OCI-LY7 (cell line): ENCODE measurements around the gene SNRK.

Experiments
- EZH2phosphoT487 ChIP-seq: fragments of 200-600 bp; sonication (generic); IDR thresholded peaks from 2 replicates; pipeline ENCODE4 v1.6.1; 2018; ENCODE audit warnings: low read depth, borderline replicate concordance, mild to moderate bottlenecking, mixed run types, antibody characterized with exemption, low read length, moderate library complexity, mixed read lengths
- TF ChIP-seq, protein P1 (sequence below): fragments of 200-600 bp; sonication (generic); conservative IDR thresholded peaks from 2 replicates; pipeline ENCODE4 v1.5.1; 2014; ENCODE audit warnings: mild to moderate bottlenecking, antibody characterized with exemption, low read length, moderate library complexity, mixed read lengths

DNA sequence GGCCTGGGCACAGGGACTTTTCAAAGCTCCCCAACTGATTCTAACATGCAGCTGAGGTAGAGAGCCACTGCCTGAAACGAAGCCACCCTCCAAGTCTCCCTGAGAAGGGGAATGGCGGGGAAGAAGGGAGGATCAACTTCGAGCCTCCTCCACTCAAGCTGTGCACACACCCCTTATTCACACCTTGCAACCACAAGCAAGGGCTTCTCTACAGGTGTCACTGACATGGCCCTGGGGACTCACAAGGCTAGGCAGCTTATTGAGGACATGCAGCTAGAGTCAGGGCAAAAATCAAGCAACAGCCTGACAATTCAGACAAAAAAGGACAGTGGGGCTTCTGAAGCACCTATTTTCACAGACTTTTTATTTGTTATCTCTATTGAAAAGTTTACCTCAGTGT, 85.2 kb downstream of the SNRK start:
- TF ChIP-seq, protein P1, sequence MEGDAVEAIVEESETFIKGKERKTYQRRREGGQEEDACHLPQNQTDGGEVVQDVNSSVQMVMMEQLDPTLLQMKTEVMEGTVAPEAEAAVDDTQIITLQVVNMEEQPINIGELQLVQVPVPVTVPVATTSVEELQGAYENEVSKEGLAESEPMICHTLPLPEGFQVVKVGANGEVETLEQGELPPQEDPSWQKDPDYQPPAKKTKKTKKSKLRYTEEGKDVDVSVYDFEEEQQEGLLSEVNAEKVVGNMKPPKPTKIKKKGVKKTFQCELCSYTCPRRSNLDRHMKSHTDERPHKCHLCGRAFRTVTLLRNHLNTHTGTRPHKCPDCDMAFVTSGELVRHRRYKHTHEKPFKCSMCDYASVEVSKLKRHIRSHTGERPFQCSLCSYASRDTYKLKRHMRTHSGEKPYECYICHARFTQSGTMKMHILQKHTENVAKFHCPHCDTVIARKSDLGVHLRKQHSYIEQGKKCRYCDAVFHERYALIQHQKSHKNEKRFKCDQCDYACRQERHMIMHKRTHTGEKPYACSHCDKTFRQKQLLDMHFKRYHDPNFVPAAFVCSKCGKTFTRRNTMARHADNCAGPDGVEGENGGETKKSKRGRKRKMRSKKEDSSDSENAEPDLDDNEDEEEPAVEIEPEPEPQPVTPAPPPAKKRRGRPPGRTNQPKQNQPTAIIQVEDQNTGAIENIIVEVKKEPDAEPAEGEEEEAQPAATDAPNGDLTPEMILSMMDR = no peak
- TF ChIP-seq EZH2phosphoT487 = no peak
